ENCODE measurements around the gene PAM16.

PAM16 gene

DNA sequence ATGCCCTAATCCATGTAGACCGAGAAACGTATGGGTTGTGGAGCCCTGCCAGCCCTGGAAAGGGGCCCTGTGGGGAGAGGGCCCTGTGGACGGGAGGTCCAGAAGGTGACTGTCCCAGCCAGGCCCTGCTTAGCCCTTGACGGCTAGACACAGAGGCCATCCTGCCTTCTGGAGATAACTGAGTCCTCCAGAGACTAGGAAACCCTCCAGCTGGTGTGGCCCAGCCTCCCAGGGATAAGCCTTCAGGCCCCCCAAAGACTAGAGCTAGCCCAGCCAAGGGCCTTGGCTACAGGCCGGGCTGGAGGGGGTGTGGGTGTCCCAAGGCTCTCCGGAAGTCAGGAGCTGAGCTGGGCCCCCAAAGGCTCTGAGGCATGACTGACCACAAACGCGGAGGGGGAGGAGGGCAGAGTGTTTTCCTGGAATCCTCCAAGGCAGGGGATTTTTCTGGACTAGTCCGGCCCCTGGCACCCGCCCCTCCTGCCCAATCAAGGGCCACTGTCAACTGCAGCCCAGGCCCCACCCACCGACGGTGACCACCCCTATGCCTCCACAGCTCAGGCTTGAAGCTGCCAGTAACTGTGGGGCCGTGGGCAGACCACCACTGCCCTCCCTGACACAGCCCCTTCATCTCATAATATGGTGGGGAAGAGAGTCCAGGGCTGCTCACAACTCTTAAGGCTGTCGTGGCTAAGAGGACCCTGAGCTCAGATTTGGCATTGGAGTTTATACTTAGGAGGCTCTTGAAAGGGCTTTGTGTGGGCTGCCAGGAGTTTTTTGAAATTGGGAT, 19.6 kb upstream of the PAM16 start:
- DNase-seq, result no peak

DNA sequence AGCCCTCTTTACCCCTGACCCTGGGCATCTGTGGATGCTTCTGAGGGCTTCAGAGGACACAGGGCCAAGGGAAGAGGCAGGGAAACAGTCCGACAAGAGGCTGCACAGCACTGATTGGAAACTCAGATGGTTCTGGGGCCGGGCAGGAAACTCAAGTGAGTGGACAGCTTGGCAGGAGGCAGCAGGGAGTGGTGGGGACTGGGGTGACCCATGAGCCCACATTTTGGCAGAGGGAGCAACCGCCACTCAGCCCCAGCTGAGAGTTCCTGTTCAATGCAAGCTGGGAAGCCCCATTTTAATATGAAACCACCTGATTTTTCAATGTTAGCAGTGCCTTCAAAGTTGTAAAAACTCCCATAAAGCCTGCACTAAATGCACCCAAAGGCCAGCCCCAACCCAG, 19.0 kb upstream of the PAM16 start:
- no peak for DNase-seq

DNA sequence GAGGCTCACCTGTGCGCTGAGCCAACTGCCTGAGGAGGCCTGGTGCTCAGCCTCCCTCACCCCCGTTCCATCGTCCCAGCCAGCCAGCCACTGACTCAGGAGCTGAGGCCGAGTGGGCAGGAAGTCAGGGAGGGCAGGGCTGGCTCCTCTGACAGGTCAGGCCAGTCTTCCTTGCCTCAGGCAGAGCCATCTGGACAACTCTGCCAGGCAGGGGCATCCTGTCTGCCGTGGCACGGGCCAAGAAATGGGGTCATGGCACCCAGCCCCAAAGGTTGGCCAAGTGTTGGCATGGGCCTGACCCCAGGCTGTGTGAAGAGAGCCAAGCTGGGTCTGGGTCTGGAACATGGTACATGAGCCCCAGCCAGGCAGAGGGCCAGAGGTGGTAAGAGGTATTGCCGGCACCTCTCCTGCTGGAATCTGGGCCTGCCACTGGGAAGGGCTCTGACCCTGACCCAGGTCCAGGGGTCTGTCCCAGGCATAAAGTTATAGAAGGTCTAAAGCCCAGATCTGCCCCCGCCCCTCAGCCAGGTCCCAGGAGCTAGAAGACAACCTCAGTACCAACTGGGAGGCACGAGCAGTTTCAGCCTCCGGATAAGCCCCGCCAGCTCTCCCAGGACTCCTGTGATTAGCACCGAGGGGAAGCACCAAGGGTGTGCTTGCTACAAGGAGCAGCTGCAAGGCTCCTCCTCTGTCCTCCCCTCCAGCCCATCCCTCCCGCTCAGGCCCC, 18.0 kb upstream of the PAM16 start:
- no peak for DNase-seq

- no peak for DNase-seq
Observed at GRCh38 chr16:4367393-4367856, 16.3 kb upstream of the PAM16 start.

DNA sequence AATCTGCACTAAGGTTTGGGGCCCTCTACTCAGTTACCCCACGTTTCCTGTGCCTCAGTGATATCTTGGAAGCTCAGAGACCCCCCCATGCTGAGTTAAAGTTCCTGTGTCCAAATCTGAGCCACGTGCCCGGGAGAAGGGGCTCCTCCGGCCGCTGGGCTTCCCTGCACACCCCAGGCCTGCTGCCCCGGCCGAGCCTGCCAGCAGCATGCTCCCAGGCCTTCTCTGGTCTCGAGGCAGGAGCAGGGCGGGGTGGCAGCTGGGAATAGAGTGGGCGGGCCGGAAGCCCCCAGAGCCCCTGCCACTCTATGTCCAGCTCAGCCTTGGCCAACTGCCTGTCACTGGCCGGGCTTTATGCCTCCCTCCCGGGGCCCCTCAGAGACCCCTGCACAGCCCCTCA, 14.9 kb upstream of the PAM16 start:
- no peak for DNase-seq

DNA sequence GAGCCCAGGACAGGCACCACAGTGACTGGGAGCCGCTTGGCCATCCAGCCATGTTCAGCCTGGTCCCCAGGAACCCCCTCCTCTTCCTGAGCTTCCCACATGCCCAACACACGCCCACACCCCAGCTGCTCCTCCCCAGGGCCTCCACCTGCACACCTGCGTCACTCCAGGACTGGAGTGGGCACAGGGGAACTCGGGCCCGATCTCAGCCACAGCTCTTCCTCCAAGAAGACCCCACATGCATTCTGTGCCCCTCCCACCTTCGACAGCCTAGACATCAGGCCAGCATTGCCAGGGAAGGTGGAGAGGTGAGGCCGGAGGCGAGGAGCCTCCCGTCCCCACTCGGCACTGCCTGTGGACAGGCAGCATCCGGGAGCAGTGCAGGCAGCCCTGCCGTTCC, 14.5 kb upstream of the PAM16 start:
- DNase-seq, result no peak

- DNase-seq, result no peak
Observed at GRCh38 chr16:4365014-4365406, 13.9 kb upstream of the PAM16 start.

- no peak for DNase-seq
Observed at GRCh38 chr16:4364196-4365013, 13.3 kb upstream of the PAM16 start.

GRCh38 chr16:4362476-4363135, 11.5 kb upstream of the PAM16 start:
- no peak for DNase-seq

DNA sequence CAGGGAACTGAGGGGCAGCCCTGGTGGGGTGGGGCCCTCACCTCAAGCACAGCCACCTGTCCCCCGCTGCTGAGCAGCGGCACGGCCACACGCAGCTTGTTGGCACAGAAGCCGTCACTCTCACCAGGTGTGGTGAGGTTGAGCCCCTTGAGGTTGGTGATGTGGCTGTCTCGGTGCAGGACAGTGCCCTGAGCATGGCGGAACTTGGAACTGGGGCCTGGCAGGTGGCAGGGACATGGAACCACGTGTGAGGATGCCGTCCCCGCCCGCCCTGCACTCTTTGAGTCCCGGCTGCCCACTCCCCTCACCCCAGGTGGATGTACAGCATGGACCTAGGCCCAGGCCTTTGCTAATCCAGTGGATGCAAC, 10.8 kb upstream of the PAM16 start:
- DNase-seq, result no peak

DNA sequence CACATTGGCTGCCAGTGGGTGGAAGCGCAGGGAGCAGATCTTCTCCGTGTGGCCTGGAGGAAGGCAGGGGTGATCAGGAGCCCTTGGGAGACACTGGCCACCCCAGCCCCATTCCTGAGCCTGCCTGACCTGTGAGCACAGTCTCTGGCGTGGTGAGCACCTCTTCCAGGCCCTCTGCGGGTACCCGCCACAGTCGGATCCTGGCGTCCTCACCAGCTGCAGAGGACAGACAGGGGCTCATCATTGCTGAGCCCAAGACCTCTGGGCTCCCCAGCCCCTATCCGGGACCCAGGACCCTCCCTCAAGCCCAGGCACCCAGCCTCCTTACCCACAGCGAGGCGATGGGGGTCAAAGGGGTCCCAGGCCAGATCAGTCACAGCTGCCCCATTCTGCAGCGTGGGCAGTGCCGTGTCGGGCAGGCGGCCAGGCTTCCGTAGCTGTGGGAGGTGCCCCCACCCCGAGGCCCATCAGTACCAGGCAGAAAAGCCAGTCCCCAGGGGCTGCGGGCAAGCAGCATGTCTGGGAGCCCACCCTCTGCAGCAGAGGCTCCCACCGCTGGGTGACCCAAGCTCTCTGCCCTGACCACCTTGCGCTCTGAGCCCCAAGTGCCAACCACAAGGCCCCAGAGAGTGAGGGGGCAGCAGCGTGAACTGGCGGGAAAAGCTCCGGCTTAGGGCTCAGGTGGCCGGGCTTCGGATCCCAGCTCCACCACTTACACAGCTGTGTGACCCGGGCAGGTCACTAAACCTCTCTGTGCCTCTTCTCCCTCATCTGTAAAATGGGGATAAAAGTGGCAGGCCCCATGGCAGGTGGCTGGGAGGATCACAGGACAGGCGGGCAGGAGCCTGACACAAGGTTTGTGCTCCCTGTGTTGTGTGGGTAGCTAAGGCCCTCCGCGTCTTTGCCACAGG, 10.2 kb upstream of the PAM16 start:
- no peak for DNase-seq

GRCh38 chr16:4360538-4361021, 9.5 kb upstream of the PAM16 start:
- no peak for DNase-seq

- DNase-seq, result no peak
Observed at GRCh38 chr16:4359914-4360313, 8.8 kb upstream of the PAM16 start.

DNA sequence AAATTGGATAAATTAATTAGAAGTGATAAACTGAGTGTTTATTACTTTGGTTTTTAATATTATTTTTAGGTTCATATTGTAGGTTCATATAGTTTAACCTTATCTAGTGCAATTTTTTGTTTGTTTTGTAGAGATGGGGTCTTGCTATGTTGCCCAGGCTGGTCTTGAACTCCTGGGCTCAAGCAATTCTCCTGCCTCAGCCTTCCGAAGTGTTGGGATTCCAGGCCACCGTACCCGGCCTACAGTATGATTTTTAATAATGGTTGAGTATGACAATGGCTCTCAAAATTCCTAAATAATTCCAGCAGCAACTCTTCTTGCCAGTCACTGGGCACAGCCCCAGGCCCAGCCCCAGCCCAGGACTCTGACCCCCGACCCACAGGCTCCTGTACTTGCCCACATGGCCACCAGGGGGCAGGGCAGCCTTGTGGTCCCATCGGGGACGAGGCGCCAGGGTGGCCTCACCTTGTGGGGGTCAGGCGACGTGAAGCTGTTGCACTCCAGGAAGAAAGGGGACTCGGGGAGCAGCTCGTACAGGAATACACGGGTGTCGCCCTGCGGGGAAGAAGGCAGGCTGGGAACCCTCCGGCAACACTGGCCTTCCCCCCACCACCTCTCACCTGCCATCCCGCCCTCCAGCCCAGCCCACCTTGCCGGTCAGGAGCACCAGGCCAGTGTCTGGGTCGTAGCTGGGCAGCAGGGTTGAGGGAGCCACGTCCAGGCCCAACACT, 7.9 kb upstream of the PAM16 start:
- DNase-seq, result no peak

DNA sequence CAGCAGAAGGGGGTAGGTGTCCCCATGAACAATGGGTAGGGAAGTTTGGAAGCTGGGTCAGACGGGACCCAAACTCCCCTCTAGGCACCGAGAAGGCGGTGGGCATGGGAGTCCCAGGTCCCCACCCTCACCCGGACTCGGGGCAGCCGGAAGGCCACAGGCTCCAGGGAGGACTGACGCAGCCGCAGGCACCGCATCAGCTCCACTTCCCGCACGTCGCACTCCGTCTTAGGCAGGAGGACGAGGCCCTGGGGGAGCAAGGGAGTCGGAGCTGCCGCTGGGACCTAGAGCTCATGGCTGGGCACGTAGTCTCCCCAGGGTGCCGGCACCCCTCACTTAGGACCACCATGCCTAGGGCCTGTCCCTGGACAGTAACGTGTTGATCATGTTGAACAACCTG, 7.1 kb upstream of the PAM16 start:
- no peak for DNase-seq

GRCh38 chr16:4356820-4357219, 5.7 kb upstream of the PAM16 start:
- DNase-seq, result no peak

DNA sequence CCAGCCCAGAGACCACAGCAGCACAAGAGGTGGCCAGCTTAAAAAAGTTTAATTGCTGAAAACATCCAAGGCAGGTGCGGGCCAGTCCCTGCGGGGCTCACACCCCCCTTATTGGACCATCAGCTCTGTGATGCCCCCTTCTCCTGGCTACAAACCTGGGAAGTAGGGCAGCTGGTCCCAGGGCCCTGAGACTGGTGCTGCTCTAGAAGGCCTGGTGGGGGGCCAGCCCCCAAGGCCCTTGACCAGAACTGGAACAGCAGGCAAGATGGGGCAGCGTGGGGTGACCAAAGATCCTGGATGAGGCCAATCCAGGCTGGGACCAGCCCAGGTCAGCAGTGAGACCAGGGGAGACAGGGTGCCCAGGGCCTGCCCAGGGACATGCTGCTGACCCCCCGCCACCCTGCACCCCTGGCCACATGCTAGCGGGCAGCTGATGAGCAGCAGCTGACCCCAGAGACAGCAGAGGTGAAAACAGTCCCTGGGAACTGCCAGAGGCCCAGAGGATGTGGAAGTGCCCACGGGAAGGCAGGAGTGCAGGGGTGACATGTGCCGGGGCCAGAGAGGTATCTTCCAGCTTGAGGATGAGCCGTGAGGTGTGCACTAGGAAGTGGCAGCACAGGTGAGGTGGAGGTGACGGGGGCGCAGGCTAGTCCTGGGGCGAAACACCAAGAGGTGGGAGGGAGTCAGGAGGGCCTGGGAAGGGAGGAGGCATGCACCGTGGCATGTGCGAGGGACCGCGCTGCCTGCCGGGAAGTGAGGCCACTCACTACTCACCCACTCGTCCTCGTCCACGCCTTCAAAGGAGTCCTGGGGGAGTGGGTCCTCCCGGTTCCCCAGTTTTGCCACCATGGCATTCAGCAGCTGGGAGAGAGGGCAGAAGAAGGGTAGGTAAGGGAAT, 3.6 kb upstream of the PAM16 start:
- DNase-seq, result no peak

GRCh38 chr16:4353675-4354074, 2.6 kb upstream of the PAM16 start:
- no peak for DNase-seq

- DNase-seq, result no peak
Observed at GRCh38 chr16:4352843-4353242, 1.7 kb upstream of the PAM16 start.

DNA sequence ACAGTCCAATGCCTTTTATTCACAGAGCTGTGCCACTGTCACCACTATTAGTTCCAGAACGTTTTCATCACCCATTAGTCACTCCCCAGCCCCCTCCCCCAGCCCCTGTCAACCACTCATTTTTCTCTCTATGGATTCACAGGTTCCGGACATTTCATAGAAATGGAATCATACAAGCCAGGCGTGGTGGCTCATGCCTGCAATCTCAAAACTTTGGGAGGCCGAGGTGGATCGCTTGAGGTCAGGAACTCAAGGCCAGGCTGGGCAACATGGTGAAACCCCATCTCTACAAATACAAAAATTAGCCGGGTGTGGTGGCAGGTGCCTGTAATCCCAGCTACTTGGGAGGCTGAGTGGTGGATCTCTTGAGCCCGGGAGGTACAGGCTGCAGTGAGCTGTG, 759 bp upstream of the PAM16 start:
- DNase-seq, result no peak
